NCI-H146 treated with DMSO at 0.1 percent for 48 hours (cell line): ENCODE data around the gene HOXB3.

Source experiments
- DNase-seq: peaks from one replicate; lab custom pipeline; 2025; ENCODE audit not compliant: unreplicated experiment; lab: John Stamatoyannopoulos, UW

The HOXB3 gene

GRCh38 chr17:48613862-48614694, 24.0 kb upstream of the HOXB3 start:
- DNase-seq: no peak

DNA sequence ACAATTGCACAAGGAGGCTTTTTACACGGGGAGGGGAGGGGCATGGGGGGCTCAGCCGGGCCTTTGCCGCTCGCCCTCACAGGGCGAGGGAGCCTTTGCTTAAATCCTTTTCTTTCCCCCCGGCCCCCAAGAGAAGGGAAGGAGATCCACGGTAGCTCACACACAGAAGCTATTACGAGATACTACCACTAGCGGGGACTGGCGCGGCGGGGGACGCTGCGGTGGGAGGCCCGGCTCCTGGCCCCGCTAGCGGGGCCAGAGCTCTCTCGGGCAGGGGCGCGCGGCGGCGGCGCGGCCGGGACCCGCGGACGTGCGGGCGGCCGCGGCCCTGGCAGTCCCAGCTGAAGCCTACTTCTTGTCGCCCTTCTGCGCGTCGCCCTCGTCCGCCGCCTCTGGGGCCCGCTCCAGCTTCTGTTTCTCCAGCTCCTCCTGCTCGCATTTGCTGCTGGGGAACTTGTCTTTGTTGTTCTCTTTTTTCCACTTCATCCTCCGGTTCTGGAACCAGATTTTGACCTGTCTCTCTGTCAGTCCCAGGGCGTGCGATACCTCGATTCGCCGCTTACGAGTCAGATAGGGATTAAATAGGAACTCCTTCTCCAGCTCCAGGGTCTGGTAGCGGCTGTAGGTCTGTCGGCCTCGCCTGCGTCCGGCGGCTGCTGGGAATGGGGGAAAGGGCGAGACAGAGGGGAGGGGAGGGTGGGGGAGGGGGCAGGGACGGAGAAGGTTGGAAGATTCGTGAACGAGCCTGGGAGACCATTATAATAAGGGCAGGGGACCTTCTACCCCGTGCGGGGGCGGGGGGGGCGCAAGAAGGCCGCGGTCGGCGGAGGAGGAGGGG, 23.0 kb upstream of the HOXB3 start:
- DNase-seq: no peak

DNA sequence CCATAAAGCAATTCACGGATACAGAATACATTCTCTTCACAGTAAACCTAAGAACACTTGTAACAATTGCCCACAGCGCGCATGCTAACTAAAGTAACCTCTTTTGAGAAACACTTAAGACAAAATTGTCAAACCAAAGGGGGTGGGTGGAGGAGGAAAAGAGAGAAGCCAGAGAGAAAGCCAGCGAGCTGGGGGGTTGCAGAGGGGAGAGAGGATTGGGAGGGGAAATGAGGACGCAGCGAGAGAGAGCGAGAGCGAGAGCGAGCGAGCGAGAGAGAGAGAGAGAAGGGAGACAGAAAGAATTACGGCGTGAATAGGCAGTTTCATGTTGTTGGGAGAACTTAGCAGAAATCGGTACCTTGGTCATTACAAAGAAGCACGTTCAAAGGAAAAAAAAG, 22.4 kb upstream of the HOXB3 start:
- DNase-seq: no peak

GRCh38 chr17:48611681-48612455, 21.8 kb upstream of the HOXB3 start:
- DNase-seq: peak; percentile 77

GRCh38 chr17:48611213-48611612, 21.2 kb upstream of the HOXB3 start:
- no peak for DNase-seq

GRCh38 chr17:48610282-48611211, 20.5 kb upstream of the HOXB3 start, which contains the start of gene HOXB7:
HOXB7 (minus strand) TSS chr17:48611017; CDS start chr17:48610918, 99 bp downstream.
- DNase-seq: peak; percentile 75

- DNase-seq: peak; percentile 36
Measured at GRCh38 chr17:48609759-48610281, 19.8 kb upstream of the HOXB3 start.

GRCh38 chr17:48609033-48609432, 19.0 kb upstream of the HOXB3 start:
- DNase-seq: no peak

DNA sequence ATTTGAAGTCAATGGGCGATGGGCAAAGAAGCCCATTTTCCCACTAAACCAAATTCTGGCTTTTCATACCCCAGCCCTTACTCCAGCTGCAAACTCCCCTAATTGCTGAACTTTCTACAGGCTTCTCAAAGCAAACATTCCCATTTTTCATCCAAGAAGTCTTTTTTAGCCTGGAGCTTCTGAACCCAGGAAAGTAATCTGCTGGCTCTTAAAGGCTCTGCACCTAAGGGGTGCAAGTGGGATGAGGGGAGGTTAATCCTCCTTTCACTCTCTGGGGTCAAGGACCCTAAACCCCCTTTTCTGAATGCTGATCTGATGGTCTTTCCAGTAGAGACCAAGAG, 18.4 kb upstream of the HOXB3 start:
- no peak for DNase-seq

DNA sequence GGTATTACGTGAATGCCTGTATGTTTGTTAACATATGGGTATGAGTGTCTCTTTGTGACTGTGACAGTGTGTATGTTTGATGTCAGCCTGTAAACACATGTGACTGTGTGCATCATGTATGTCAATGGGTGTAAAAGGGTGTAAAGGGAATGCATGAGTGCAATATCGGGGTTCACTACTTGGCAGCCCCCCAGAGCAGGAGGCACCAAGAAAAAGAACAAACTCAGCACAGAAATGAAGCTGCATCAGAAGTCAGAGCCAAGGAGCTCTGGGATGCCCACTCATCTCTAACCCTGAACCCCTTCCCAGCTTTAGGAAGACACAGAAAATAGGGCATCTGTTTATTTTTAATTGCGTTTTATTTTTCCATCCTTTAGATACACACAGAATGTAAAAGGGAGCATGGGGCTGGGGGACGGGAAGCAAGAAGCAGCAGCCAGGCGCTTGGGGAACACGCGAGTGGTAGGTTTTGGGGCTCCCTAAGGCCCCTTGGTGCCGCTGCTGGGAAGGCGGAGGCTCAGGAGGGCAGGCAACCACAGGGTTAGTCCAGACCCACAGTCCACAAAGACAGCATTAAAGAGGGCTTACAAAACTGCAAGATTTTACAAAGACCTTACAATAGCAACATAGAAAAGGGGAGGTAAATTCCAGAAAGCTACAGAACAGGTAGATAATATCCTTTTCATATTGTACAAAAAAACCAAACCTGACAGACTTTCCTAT, 17.0 kb upstream of the HOXB3 start:
- no peak for DNase-seq

GRCh38 chr17:48605991-48606891, 16.2 kb upstream of the HOXB3 start:
- no peak for DNase-seq

DNA sequence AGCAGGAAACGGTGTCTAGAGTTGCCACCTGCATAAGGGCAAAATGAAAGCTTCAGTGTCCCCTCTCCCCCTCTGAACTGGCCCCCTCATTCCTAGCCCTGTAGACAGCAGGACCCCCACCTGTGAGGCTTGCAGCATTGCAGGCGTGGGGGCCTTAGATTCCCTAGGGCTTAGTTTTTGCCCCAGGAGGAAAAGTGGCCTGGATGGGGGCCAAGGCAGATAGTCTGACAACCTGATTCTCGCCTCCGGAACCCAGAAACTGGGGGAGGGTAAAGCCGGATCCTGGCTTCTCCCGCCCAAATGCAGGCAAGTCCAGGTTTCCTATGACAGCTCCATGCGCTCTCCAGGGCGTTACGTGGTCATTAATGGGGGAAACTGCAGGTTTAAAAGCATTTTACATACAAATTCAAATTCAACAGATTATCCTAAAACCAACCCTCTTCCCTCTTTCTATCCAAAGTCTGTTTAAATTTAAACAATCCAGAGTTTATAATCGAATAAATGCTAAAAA, 15.4 kb upstream of the HOXB3 start:
- DNase-seq: no peak

- no peak for DNase-seq
Measured at GRCh38 chr17:48604770-48605329, 14.8 kb upstream of the HOXB3 start, which contains the start of gene HOXB6. HOXB6 (minus strand) TSS chr17:48604986; CDS start chr17:48598150, 6,836 bp downstream.

GRCh38 chr17:48603959-48604769, 14.1 kb upstream of the HOXB3 start:
- no peak for DNase-seq

DNA sequence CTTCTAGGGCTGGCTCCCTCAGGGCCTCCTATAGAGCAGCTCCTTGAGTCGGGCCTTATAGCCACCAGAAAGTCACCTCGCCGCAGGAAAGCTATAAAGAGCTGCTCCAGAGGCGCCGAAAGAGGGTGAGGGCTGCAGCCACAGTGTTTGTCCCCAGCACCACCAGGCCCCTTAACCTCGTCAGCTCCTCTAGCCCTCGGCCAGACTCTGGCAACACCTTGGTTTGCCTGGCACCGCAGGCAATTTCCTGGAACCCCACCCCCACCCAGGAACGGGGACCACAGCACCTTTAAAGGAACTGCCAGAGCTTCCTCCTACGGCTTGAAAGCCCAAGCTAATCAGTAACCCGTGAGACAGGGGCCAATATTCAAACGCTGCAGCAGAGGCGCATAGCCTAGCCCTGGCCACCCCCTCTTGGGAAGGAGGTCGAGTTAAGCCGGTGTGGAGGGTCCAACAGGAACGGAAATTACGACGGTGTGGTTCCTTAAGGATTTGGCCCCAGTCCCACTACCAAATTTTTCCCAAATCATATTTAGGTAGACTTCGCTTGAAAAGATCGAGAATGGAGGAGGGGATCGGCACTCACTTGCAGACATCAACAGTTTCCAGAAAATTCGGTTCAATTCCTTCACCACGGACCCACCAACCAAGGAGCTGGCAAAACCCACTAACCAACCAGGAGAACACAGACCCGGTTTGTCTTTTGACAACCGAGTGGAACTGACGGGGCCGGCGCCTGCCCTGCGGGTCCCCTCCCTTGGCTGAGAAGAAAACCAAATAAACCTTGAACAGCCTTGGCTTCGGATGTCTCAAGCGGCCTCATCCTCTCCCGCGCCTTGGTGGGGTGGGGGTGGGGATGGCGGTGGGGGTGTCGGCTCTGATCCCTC, 11.7 kb upstream of the HOXB3 start:
- no peak for DNase-seq

GRCh38 chr17:48601207-48601538, 11.1 kb upstream of the HOXB3 start:
- DNase-seq: no peak
